Right lobe of liver (tissue), 4 donors: ENCODE measurements around the gene SPATA16.

Experiments used
- CTCF ChIP-seq, 4 donors: fragments of 200-600 bp in 3 of 4; fragments of 450-650 bp in 1 of 4; IDR thresholded peaks; one replicate each; pipeline versions ENCODE4 v1.5.1 to v1.8.0; 2016 to 2022; ENCODE audit warnings: antibody characterized with exemption in 4 of 4, mild to moderate bottlenecking in 2 of 4
- POLR2A ChIP-seq: fragments of 450-650 bp; IDR thresholded peaks from one replicate; pipeline ENCODE4 v1.6.1; 2017; ENCODE audit warnings: antibody characterized with exemption, mild to moderate bottlenecking
- donor health status: DM: no; HTN: no; CAD: no.
- donor health status: DM: no; HTN: no; CAD: no.
- donor health status: DM: no; HTN: yes; CAD: no.

GRCh38 chr3:172869784-172870518, 271.1 kb downstream of the SPATA16 start:
- TF ChIP-seq CTCF (IDR thresholded peaks at IDR 0.05) (no peak), POLR2A (no peak)
